Adrenal gland (tissue), 12 donors: ENCODE data around the gene TMPO. TPM values are rescaled to one million over a fixed set of nuclear protein-coding genes. Genes with fewer than 3 reads are reported as not detected.
"Not testable (repeated sequence)": the region's sequence is repeated elsewhere in the genome, so short reads cannot be mapped to it uniquely, and the experiment has no call there.

ENCODE experiments used
- DNase-seq, 7 donors: peaks; one replicate each; pipeline ENCODE4 v3.0.0-alpha.2; 2019 to 2020
- H3K27ac ChIP-seq, 5 donors: fragments of 200-600 bp; sonication (generic) in 4 of 5; 1 replicate in 3 of 5; 2 replicates in 2 of 5; pipeline versions ENCODE4 v1.5.1 to v1.8.0; 2016 to 2020; ENCODE audit warnings: mild to moderate bottlenecking in 1 of 5
- H3K27me3 ChIP-seq: fragments of 200-600 bp; 2 replicates; pipeline ENCODE4 v1.8.0; 2021
- H3K36me3 ChIP-seq, 2 donors: fragments of 200-600 bp; replicated peaks in 1 of 2; 1 replicate in 1 of 2; 2 replicates in 1 of 2; pipeline versions ENCODE4 v1.5.1 to v1.8.0; 2018 to 2022
- H3K4me1 ChIP-seq, 2 donors: fragments of 200-600 bp; replicated peaks in 1 of 2; 1 replicate in 1 of 2; 2 replicates in 1 of 2; pipeline versions ENCODE4 v1.5.1 to v1.8.0; 2018 to 2021
- H3K4me3 ChIP-seq, 4 donors: fragments of 200-600 bp; sonication (generic) in 3 of 4; one replicate each; pipeline ENCODE4 v1.5.1; 2016 to 2018
- H3K9me3 ChIP-seq, 3 donors: fragments of 200-600 bp; sonication (generic) in 1 of 3; replicated peaks in 1 of 3; 1 replicate in 2 of 3; 2 replicates in 1 of 3; pipeline versions ENCODE4 v1.5.1 to v1.8.0; 2016 to 2021
- POLR2A ChIP-seq, 2 donors: fragments of 450-650 bp; IDR thresholded peaks; one replicate each; pipeline ENCODE4 v1.6.1; 2017; ENCODE audit warnings: antibody characterized with exemption in 2 of 2, mild to moderate bottlenecking in 2 of 2, moderate library complexity in 1 of 2
- WGBS, 4 donors: extraction: QIAGEN DNeasy Blood & Tissue Kit in 2 of 4; methylation state at CpG; one replicate each; pipeline versions ENCODE4 v1.1.5 to v1.1.7; 2013 to 2017; 5-methylcytosine and 5-hydroxymethylcytosine counted together
- intact Hi-C, 2 donors: fragments of 100-400 bp; cut with DNase I; formaldehyde crosslinking; loops; one replicate each; pipeline versions ENCODE4 v1.14.1 to v1.15.0; 2022 to 2023
- polyA plus RNA-seq, 3 donors: library from polyadenylated mRNA; stranded (reverse); fragments of 200-250 nt in 2 of 3; fragments of 350-450 nt in 1 of 3; fragmentation: Illumina TruSeq in 1 of 3; extraction: RNeasy Lipid Tissue Mini Kit (QIAGEN cat#74804) in 1 of 3; gene quantifications; one replicate each; pipeline ENCODE4 v1.2.3, GENCODE V29; 2013 to 2014
- total RNA-seq, 9 donors: library from RNA; depleted of rRNA in 4 of 9; stranded (reverse); fragments of >200 nt in 4 of 9; fragments of 120-200 nt in 1 of 9; fragmentation: NEBNext Ultra II Directional in 1 of 9; extraction: Animal tissue kit (Norgen Biotek cat#: 25700) in 1 of 9; gene quantifications; one replicate each; pipeline versions ENCODE4 v1.1.0 to v1.2.4, GENCODE V29; 2013 to 2023
- TF ChIP-seq, protein P1 (sequence below), 6 experiments: fragments of 450-650 bp in 4 of 6; fragments of 200-600 bp in 2 of 6; sonication (generic) in 1 of 6; IDR thresholded peaks; 1 replicate in 5 of 6; 2 replicates in 1 of 6; pipeline versions ENCODE4 v1.5.1 to v1.8.0; 2016 to 2021; ENCODE audit warnings: antibody characterized with exemption in 6 of 6, mild to moderate bottlenecking in 2 of 6, moderate library complexity in 1 of 6
- donor health status: healthy with polysubstance abuse.
- donor health status: Bipolar disorder and iron deficiency.
- donor health status: DM: yes; HTN: yes; CAD: no.
- donor health status: DM: no; HTN: no; CAD: no.
- donor health status: DM: no; HTN: no; CAD: no.
- donor health status: DM: yes; HTN: yes; CAD: no.

TMPO gene
- total and polyA plus RNA-seq, 12 donors: 8.7 to 111 (median 32.4) TPM

DNA sequence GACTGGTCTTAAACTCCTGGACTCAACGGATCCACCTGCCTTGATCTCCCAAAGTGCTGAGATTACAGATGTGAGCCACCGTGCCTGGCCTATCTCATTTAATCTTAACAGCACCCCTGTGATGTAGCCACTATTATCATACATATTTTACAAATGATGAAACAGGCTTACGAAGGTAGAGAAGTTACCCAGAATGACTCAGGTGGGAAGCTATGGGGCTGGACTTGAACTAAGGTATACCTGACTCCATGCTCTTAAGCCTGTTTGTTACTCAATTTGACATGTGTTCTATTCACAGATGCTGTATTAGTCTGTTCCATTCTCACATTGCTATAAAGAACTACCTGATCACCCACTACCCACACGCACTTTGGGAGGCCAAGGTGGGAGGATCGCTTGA lies 36.8 kb upstream of the TMPO start:
- Histone ChIP-seq H3K4me3 (no peak overlapping the region), H3K27me3 (no peaks in the 10 kb centered on the region), H3K36me3 (no peaks in the 10 kb centered on the region), H3K4me1 (no peaks in the 10 kb centered on the region), H3K9me3 (no peaks in the 10 kb centered on the region), H3K27ac (no peak overlapping the region)
- no peak for DNase-seq
- intact Hi-C loops: no loop called here
- TF ChIP-seq, protein P1, sequence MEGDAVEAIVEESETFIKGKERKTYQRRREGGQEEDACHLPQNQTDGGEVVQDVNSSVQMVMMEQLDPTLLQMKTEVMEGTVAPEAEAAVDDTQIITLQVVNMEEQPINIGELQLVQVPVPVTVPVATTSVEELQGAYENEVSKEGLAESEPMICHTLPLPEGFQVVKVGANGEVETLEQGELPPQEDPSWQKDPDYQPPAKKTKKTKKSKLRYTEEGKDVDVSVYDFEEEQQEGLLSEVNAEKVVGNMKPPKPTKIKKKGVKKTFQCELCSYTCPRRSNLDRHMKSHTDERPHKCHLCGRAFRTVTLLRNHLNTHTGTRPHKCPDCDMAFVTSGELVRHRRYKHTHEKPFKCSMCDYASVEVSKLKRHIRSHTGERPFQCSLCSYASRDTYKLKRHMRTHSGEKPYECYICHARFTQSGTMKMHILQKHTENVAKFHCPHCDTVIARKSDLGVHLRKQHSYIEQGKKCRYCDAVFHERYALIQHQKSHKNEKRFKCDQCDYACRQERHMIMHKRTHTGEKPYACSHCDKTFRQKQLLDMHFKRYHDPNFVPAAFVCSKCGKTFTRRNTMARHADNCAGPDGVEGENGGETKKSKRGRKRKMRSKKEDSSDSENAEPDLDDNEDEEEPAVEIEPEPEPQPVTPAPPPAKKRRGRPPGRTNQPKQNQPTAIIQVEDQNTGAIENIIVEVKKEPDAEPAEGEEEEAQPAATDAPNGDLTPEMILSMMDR (IDR thresholded peaks at IDR 0.05): no peak
- no peak for TF ChIP-seq POLR2A (IDR thresholded peaks at IDR 0.05)
- 94 to 100% (median 98%) methylated on average over 5 of the region's 5 CpGs for WGBS, 4 donors

DNA sequence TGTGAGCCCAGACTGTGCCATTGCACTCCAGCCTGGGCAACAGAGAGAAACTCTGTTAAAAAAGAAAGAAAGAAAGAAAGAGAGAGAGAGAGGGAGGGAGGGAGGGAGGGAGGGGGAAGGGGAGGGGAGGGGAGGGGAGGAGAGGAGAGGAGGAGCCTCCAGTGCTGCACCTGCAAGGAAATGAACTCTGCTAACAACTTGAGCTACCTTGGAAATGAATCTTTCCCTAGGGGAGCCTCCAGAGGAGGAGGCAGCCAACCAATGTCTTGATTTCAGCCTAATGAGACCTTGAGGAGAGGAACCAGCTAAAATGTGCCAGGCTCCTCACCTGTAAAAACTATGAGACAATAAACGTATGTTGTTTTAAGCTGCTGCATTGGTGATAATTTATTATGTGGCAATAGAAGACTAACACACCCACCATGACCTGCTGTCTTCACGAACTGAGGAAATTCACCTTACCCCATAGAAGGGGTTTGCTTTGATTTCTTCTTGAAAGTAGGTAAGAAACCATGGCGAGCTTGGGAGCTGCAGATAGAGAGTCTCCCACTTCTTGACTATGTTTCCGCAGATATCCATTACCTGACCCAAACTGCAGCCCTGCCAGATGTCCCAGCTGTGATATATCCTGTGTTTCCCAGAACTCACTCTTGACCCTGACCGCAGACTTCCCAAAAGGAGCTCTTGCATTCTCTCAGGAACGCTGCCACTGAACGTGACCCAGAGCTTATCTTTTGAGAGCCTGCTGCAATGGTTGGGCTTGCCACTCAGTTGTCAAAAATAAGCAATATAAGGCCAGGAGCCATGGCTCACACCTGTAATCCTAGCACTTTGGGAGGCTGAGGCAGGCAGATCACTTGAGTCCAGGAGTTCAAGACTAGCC lies 31.5 kb upstream of the TMPO start:
- H3K4me3 ChIP-seq: no peak overlapping the region
- 71 to 94% (median 80%) methylated on average over 4 to 7 of the region's 7 CpGs for WGBS, 4 donors
- no peaks in the 10 kb centered on the region for H3K27me3 ChIP-seq
- no peaks in the 10 kb centered on the region for H3K9me3 ChIP-seq
- no peak for DNase-seq
- no peak overlapping the region for H3K27ac ChIP-seq
- no peaks in the 10 kb centered on the region for H3K36me3 ChIP-seq
- H3K4me1 ChIP-seq: no peaks in the 10 kb centered on the region
- TF ChIP-seq, protein P1 (IDR thresholded peaks at IDR 0.05): no peak
- intact Hi-C loops: no loop called here

DNA sequence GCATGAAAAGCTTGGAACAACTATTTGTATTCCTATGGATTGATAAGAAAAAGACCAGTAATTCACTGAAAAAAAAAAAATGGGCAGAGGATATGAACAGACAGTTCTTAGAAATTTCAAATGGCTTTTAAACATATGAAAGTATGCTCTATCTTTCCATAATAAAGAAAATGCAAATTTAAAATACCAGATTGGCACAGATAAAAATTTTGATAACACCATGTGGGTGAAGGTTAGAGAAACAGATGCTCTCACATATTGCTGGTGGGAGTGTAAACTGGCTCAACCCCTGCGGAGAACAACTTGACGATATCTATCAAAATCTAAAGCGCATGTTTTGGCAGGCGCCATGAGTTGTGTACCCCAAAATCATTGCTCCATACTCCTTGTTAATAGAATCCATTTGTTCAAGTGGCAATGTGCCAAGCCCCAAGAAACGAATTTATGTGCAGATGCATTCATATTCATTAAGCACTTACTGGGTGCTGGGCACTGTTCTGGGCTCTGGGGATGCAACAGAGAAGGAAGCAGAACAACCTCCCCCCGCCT lies 29.5 kb upstream of the TMPO start:
- no peaks in the 10 kb centered on the region for H3K27me3 ChIP-seq
- no peak for TF ChIP-seq POLR2A (IDR thresholded peaks at IDR 0.05)
- TF ChIP-seq, protein P1 (IDR thresholded peaks at IDR 0.05): no peak
- no peak overlapping the region for H3K27ac ChIP-seq
- intact Hi-C loops: no loop called here
- DNase-seq: no peak
- no peak overlapping the region for H3K4me3 ChIP-seq
- H3K4me1 ChIP-seq: peaks cover 0 to 6% of the 10 kb centered on the region in 2 donors
- H3K36me3 ChIP-seq: no peaks in the 10 kb centered on the region
- WGBS, 4 donors: 79 to 84% (median 81%) methylated on average over 6 of the region's 6 CpGs
- H3K9me3 ChIP-seq: no peaks in the 10 kb centered on the region

DNA sequence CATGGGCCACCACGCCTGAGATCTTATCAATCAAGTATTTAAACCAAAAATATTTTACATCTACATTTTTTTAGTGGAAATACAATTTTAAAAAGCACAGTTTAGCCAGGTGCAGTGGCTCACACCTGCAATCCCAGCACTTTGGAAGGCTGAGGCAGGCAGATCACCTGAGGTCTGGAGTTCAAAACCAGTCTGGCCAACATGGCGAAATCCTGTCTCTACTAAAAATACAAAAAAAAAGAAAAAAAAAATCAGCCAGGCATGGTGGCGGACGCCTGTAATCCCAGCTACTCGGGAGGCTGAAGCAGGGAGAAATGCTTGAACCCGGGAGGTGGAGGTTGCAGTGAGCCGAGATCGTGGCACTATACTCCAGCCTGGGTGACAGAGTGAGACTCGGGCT lies 27.0 kb upstream of the TMPO start:
- H3K4me1 ChIP-seq: peaks cover 0 to 21% of the 10 kb centered on the region in 2 donors
- H3K27ac ChIP-seq, H3K27me3 ChIP-seq, H3K4me3 ChIP-seq, DNase-seq, H3K36me3 ChIP-seq, H3K9me3 ChIP-seq, intact Hi-C loops: not testable (repeated sequence)
- WGBS, 4 donors: 91 to 95% (median 94%) methylated on average over 9 of the region's 9 CpGs
